ENCODE results near the gene WFIKKN2.
A peak's percentile ranks its signal among the peaks of the same experiment; 100 is the strongest.

WFIKKN2 gene

GRCh38 chr17:50866950-50867362 is 31.6 kb downstream of the WFIKKN2 start:
- peak overlapping the region; percentile 72 for H3K4me3 ChIP-seq (ENCODE audit: low read depth, low read length)
- TF ChIP-seq, protein P1, sequence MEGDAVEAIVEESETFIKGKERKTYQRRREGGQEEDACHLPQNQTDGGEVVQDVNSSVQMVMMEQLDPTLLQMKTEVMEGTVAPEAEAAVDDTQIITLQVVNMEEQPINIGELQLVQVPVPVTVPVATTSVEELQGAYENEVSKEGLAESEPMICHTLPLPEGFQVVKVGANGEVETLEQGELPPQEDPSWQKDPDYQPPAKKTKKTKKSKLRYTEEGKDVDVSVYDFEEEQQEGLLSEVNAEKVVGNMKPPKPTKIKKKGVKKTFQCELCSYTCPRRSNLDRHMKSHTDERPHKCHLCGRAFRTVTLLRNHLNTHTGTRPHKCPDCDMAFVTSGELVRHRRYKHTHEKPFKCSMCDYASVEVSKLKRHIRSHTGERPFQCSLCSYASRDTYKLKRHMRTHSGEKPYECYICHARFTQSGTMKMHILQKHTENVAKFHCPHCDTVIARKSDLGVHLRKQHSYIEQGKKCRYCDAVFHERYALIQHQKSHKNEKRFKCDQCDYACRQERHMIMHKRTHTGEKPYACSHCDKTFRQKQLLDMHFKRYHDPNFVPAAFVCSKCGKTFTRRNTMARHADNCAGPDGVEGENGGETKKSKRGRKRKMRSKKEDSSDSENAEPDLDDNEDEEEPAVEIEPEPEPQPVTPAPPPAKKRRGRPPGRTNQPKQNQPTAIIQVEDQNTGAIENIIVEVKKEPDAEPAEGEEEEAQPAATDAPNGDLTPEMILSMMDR (IDR thresholded peaks at IDR 0.05; ENCODE audit: low read depth, low read length, missing control alignments) = no peak
- in situ Hi-C loops (cut with HindIII; ENCODE audit: low sequenced_read_pairs) = loop anchor here (5.0 kb wide), 1 partner anchor 80 kb away; no protein-coding TSS in a partner anchor
- DNase-seq (ENCODE audit: low read depth) = peak; percentile 46

GRCh38 chr17:50867363-50868139 is 32.2 kb downstream of the WFIKKN2 start:
- peak overlapping the region; percentile 72 for H3K4me3 ChIP-seq (ENCODE audit: low read depth, low read length)
- in situ Hi-C loops (cut with HindIII; ENCODE audit: low sequenced_read_pairs) = loop anchor here (5.0 kb wide), 1 partner anchor 80 kb away; no protein-coding TSS in a partner anchor
- TF ChIP-seq, protein P1 (IDR thresholded peaks at IDR 0.05; ENCODE audit: low read depth, low read length, missing control alignments) = no peak
- peak; percentile 84 for DNase-seq (ENCODE audit: low read depth)

- in situ Hi-C loops (cut with HindIII; ENCODE audit: low sequenced_read_pairs) = loop anchor here (5.0 kb wide), 1 partner anchor 79 kb away; no protein-coding TSS in a partner anchor
- TF ChIP-seq, protein P1 (IDR thresholded peaks at IDR 0.05; ENCODE audit: low read depth, low read length, missing control alignments) = no peak
- DNase-seq (ENCODE audit: low read depth) = no peak
- peak overlapping the region; percentile 72 for H3K4me3 ChIP-seq (ENCODE audit: low read depth, low read length)
Measured at GRCh38 chr17:50868140-50868438, 32.7 kb downstream of the WFIKKN2 start.

DNA sequence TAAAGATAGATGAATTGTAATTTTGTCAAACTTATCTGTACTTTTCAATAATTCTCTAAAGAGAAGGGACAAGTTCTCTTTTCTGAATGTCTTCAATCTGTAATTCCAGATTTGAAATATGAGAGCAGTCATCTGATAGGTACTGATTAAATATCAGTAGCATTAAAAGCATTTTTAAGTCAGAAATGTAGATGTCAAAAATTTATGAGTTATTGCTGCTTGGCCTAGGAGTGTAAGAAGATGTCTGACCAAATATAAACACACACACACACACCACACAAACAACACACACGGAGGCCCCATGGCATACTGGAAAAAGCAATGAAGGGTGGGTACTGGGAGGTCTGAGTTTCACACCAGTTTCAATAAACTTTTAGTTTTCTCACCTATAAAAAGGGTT is 33.2 kb downstream of the WFIKKN2 start:
- TF ChIP-seq, protein P1 (IDR thresholded peaks at IDR 0.05; ENCODE audit: low read depth, low read length, missing control alignments) = no peak
- no peak overlapping the region for H3K4me3 ChIP-seq (ENCODE audit: low read depth, low read length)
- no peak for DNase-seq (ENCODE audit: low read depth)
- in situ Hi-C loops (cut with HindIII; ENCODE audit: low sequenced_read_pairs) = loop anchor here (5.0 kb wide), 1 partner anchor 79 kb away; no protein-coding TSS in a partner anchor

- TF ChIP-seq, protein P1 (IDR thresholded peaks at IDR 0.05; ENCODE audit: low read depth, low read length, missing control alignments) = no peak
- in situ Hi-C loops (cut with HindIII; ENCODE audit: low sequenced_read_pairs) = no loop called here
- H3K4me3 ChIP-seq (ENCODE audit: low read depth, low read length) = no peak overlapping the region
- DNase-seq (ENCODE audit: low read depth) = no peak
Measured at GRCh38 chr17:50871364-50871763, 36.0 kb downstream of the WFIKKN2 start.

- no peak overlapping the region for H3K4me3 ChIP-seq (ENCODE audit: low read depth, low read length)
- in situ Hi-C loops (cut with HindIII; ENCODE audit: low sequenced_read_pairs) = no loop called here
- no peak for DNase-seq (ENCODE audit: low read depth)
- TF ChIP-seq, protein P1 (IDR thresholded peaks at IDR 0.05; ENCODE audit: low read depth, low read length, missing control alignments) = no peak
Measured at GRCh38 chr17:50871898-50872297, 36.5 kb downstream of the WFIKKN2 start.
